Erythroblast (primary cell): Measurements from ENCODE around the gene GLTP.
A peak's percentile ranks its signal among the peaks of the same experiment; 100 is the strongest.
"Not testable (repeated sequence)": the region's sequence is repeated elsewhere in the genome, so short reads cannot be mapped to it uniquely, and the experiment has no call there.

ENCODE experiments used
- DNase-seq, 2 experiments: peaks; one replicate each; lab custom pipeline; 2025; lab: John Stamatoyannopoulos, UW
- GATA1 ChIP-seq: IDR thresholded peaks from 2 replicates; pipeline ENCODE4 v1.6.1; 2011; ENCODE audit warnings: low read depth, mild to moderate bottlenecking, control low read depth, low read length, moderate library complexity
- POLR2A ChIP-seq: IDR thresholded peaks from 2 replicates; pipeline ENCODE4 v1.6.1; 2011; ENCODE audit warnings: mild to moderate bottlenecking, low read length

GLTP gene

DNA sequence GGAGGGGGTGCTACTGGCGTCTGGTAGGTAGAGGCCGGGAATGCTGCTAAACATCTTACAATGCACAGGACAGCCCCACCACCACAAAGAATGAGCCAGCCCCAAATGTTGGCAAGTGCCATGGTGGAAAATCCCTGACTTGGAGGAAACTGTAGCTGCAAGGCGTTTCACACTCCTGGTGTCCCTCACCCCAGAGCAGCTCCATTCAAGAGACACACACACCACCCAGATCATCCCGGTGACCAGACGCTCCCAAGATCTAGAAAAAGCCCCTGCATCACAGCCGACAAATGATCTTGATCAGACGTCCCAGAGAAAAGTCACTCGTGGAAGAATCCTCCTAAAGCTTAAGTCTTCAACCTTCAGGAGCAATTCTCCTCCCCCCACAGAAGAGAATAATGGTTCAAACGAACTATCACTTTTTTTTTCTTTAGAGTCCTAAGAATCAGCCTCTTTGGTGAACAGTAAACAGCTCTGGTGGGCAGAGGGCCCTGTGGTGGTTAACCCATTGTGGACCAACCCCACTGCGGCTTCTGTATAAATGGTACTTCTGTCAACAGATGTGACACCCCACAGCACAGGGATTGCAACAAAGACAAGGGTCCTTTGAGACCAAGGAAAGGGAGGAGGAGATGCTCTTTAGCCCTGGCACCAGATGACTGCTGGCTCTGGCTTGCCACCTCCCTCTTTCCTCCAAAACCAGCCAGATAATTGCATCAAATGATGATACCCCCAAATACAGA is 2.7 kb downstream of the GLTP start:
- no peak for DNase-seq
- TF ChIP-seq POLR2A (no peak), GATA1 (no peak)

GRCh38 chr12:109876406-109876805 is 3.9 kb downstream of the GLTP start:
- no peak for TF ChIP-seq GATA1
- no peak for TF ChIP-seq POLR2A
- no peak for DNase-seq

DNA sequence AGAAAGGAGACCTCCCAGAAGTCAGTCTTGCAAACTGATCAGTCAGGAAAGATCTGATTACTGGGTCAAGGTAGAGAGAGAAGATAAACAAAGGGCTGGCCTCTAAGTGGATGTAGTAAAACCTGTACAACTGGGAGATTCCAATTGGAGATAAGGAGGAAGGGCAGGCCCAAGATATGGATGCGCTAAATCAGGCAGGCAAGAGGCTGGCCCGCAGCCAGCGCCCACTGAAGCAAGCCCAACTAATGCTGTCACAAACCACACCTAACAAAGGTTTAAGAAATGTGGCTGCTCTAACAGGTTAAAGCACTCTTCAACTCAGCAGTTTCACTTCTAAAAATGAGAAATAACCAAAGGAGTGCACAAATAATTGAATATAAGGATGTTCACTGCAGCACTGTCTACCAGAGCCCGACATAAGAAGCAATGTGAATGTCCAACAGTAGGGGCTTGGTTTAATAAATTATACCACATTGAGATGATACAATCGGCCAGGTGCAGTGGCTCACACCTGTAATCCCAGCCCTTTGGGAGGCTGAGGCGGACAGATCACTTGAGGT is 4.7 kb downstream of the GLTP start:
- TF ChIP-seq POLR2A (no peak), GATA1 (no peak)
- DNase-seq = peak in 1 of 2 experiments; percentile 19

DNA sequence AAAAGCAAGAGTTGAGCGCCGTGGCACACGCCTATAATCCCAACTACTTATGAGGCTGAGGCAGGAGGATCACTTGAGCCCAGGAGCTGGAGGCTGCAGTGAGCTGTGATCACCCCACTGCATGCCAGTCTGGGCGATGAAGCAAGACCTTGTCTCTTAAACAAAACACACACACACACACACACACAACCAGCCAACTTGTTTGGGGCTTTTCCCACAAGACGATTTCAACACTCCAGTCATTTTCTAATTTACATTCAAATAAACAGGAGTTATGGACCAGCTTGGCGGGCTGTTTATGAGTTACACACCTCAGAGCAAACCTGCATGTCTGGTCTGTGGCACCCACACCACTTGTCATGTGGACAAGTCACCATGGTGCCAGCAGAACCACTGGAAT is 6.7 kb downstream of the GLTP start:
- DNase-seq = no peak
- TF ChIP-seq GATA1 = no peak

DNA sequence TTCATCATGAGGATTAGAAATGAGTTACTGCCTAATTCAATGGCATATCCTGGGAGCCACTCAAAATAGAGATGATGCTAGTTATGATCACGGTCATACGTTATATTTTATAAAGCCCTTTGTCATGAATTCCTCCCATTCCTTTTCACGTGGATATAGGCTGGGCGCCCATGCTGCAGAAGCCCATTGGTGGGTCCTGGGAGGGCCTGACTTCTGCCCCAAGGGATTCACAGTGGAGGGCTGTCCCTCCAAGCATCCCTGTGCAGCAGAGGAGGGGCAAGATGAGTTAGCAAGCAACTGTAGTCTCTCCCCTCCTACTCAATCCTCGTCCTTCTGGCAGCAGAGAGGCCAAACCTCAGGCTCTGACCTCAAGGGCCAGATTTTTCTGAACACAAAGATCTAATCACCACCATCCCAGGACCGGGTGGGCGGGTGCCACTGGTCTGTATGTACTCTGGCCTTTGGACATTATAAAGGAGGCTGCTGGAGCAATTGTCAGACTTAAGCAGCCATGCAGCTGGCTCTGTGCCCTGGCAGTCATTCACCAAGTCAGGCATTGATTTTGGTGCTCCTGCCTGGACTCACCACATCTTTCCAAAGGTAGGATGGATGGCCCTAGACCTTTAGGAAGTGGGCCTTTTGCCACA is 8.6 kb downstream of the GLTP start:
- no peak for DNase-seq
- TF ChIP-seq GATA1 = no peak
- no peak for TF ChIP-seq POLR2A

- DNase-seq = no peak
- TF ChIP-seq POLR2A = no peak
- no peak for TF ChIP-seq GATA1
Measured at GRCh38 chr12:109870648-109871047, 9.7 kb downstream of the GLTP start.

DNA sequence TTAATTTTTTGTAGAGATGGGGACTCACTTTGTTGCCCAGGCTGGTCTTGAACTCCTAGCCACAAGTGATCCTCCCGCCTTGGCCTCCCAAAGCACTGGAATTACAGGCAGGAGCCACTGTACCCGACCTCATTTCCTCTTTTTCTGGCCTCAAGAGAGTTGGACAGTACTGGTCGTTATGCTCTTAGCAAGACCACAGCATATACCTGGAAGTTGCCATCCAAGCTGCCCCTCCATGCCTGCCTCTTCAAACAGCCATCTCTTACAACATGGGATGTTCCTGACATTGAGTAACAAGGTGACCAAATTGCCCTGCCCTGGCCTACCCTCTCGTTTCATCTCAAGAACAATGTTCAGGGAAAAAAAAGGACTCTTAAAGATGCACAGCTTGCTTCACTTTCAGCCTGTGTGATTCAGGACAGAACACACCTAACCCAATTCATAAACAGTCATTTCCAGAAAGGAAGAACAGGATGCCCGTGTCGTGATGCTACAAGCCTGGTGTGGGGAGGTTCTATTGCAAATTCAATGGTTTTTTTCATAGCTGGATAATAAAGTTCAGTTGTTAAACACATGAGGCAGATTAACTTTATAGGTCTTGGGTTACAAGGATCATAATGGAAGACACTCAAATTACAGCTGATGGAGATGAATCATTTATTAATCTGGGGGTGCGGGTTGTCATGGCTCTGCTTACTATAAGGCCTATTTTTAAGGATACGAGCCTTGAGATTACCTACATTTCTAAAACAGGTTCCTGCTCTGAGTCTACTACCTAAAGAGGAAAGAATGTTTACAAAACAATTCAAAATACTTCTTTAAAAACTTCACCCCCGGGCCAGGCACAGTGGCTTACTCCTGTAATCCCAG is 11.9 kb downstream of the GLTP start:
- DNase-seq = no peak
- TF ChIP-seq POLR2A (no peak), GATA1 (no peak)

GRCh38 chr12:109864916-109865315 is 15.4 kb downstream of the GLTP start:
- DNase-seq = no peak
- TF ChIP-seq GATA1 (no peak), POLR2A (no peak)

GRCh38 chr12:109863847-109864712 is 16.3 kb downstream of the GLTP start:
- DNase-seq = no peak
- TF ChIP-seq GATA1 = no peak
- TF ChIP-seq POLR2A = no peak

DNA sequence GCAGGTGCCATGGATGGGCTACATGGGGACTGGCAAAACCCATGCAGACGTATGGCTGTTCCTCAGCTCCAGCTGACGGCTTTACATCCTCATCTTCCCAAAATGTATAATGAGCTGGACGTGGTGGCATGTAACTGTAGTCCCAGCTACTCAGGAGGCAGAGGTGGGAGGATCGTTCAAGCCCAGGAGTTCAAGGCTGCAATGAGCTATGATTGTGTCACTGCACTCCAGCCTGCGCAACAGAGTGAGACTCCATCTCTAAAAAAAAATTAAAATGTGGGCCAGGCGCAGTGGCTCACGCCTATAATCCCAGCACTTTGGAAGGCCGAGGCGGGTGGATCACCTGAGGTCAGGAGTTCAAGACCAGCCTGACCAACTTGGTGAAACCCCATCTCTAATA is 17.9 kb downstream of the GLTP start:
- not testable (repeated sequence) for DNase-seq

- no peak for TF ChIP-seq POLR2A
- no peak for TF ChIP-seq GATA1
- DNase-seq = no peak
Measured at GRCh38 chr12:109861689-109862314, 18.5 kb downstream of the GLTP start.

- no peak for TF ChIP-seq POLR2A
- TF ChIP-seq GATA1 = no peak
- DNase-seq = no peak
Measured at GRCh38 chr12:109860977-109861376, 19.4 kb downstream of the GLTP start.

DNA sequence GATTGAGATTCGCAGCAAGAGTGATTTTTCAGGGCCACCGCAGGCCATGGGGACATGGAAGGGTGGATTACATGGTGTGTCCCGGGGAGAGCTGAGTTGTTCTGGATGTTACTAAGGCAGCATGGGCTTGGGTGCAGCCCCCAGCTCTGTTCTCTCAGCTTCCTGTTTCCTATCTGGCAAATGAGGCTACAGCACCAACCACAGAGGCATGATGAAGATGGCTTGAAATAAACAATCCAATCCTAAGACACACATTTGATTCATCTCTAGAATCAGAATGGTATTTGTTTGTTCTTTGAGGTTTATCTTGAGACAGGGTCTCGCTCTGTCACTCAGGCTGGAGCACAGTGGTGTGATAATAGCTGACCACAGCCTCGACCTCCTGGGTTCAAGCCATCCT is 21.6 kb downstream of the GLTP start:
- no peak for TF ChIP-seq POLR2A
- no peak for TF ChIP-seq GATA1
- DNase-seq = no peak
